DND-41 (cell line): ENCODE data around the gene HOOK2.
A peak's percentile ranks its signal among the peaks of the same experiment; 100 is the strongest.

Experiments
- ATAC-seq: fragments of 200-7000 bp; cut with Tn5 transposase; 3 replicates; pipeline ENCODE4 v1.9.1; 2021; ENCODE audit warnings: low read depth; ENCODE audit not compliant: insufficient read depth
- DNase-seq: peaks from one replicate; pipeline ENCODE4 v3.0.0-alpha.2; 2020
- H2AFZ ChIP-seq: 2 replicates; pipeline ENCODE4 v1.6.0; 2012; ENCODE audit warnings: low read depth, low read length
- H3K27ac ChIP-seq: 2 replicates; pipeline ENCODE4 v1.5.1; 2012; ENCODE audit warnings: low read length, inconsistent platforms
- H3K27me3 ChIP-seq: fragments of 200-600 bp; sonication (generic); 2 replicates; pipeline ENCODE4 v1.6.0; 2012; ENCODE audit warnings: low read length, mild to moderate bottlenecking, inconsistent platforms; ENCODE audit not compliant: insufficient read depth, poor library complexity
- H3K36me3 ChIP-seq: 2 replicates; pipeline ENCODE4 v1.5.1; 2012; ENCODE audit warnings: low read length, inconsistent platforms; ENCODE audit not compliant: insufficient read depth
- H3K4me1 ChIP-seq: 2 replicates; pipeline ENCODE4 v1.5.1; 2012; ENCODE audit warnings: mild to moderate bottlenecking, low read length; ENCODE audit not compliant: insufficient read depth
- H3K4me2 ChIP-seq: 2 replicates; pipeline ENCODE4 v1.6.0; 2012; ENCODE audit warnings: mild to moderate bottlenecking, moderate library complexity, low read length, inconsistent platforms; ENCODE audit not compliant: insufficient read depth
- H3K4me3 ChIP-seq, 2 experiments: fragments of 200-600 bp in 1 of 2; shearing (Covaris generic) in 1 of 2; 2 replicates each; pipeline ENCODE4 v1.5.1; 2012 to 2016; ENCODE audit warnings: inconsistent platforms in 2 of 2, low read length in 2 of 2, mild to moderate bottlenecking in 2 of 2, low read depth in 1 of 2, moderate library complexity in 1 of 2
- H3K79me2 ChIP-seq: 2 replicates; pipeline ENCODE4 v1.6.0; 2012; ENCODE audit warnings: low read length, inconsistent platforms; ENCODE audit not compliant: insufficient read depth
- H3K9ac ChIP-seq: 2 replicates; pipeline ENCODE4 v1.6.0; 2012; ENCODE audit warnings: low read depth, mild to moderate bottlenecking, inconsistent platforms, low read length, moderate library complexity
- H3K9me3 ChIP-seq: 2 replicates; pipeline ENCODE4 v1.5.1; 2012; ENCODE audit warnings: low read length, moderate library complexity, mild to moderate bottlenecking, inconsistent platforms; ENCODE audit not compliant: insufficient read depth, severe bottlenecking
- H4K20me1 ChIP-seq: 2 replicates; pipeline ENCODE4 v1.6.0; 2012; ENCODE audit warnings: low read length; ENCODE audit not compliant: insufficient read depth
- CTCF ChIP-seq: IDR thresholded peaks from 2 replicates; pipeline ENCODE4 v1.5.1; 2012; ENCODE audit warnings: borderline replicate concordance, low read length, moderate library complexity, mild to moderate bottlenecking; ENCODE audit not compliant: poor library complexity, severe bottlenecking; ENCODE audit errors: extremely low read depth
- EZH2 ChIP-seq: IDR thresholded peaks from 3 replicates; pipeline ENCODE4 v1.6.1; 2012; ENCODE audit warnings: borderline replicate concordance, low read depth, mild to moderate bottlenecking, moderate library complexity, low read length, inconsistent platforms; ENCODE audit not compliant: severe bottlenecking

HOOK2 gene

GRCh38 chr19:12745166-12745897 is 30.0 kb downstream of the HOOK2 start:
- H3K4me3 ChIP-seq = no peak overlapping the region
- ATAC-seq (no peak), DNase-seq (no peak)
- no peak overlapping the region for H2AFZ ChIP-seq
- H3K79me2 ChIP-seq = peaks cover 2% of the 10 kb centered on the region; the same call in 1 of the 2 replicates
- no peak overlapping the region for H3K27ac ChIP-seq
- H3K27me3 ChIP-seq = no peaks in the 10 kb centered on the region
- peaks cover 13% of the 10 kb centered on the region for H3K9me3 ChIP-seq
- no peak overlapping the region for H3K9ac ChIP-seq
- no peaks in the 10 kb centered on the region for H3K4me1 ChIP-seq
- TF ChIP-seq CTCF (no peak), EZH2 (no peak)
- H4K20me1 ChIP-seq = no peaks in the 10 kb centered on the region
- peaks cover 48% of the 10 kb centered on the region for H3K36me3 ChIP-seq
- H3K4me2 ChIP-seq = no peak overlapping the region

GRCh38 chr19:12737835-12738351 is 37.5 kb downstream of the HOOK2 start:
- Histone ChIP-seq H3K27me3 (no peaks in the 10 kb centered on the region), H3K4me2 (peak overlapping the region; percentile 91), H3K4me1 (peaks cover 44% of the 10 kb centered on the region), H3K27ac (peak overlapping the region; percentile 93), H3K4me3 (peak overlapping the region; percentile 71 to 79; a peak in 3 of 4 replicates), H3K36me3 (peaks cover 27% of the 10 kb centered on the region), H2AFZ (peak overlapping the region; percentile 84), H4K20me1 (peaks cover 14% of the 10 kb centered on the region), H3K9me3 (no peaks in the 10 kb centered on the region), H3K79me2 (peaks cover 42% of the 10 kb centered on the region), H3K9ac (peak overlapping the region; percentile 69)
- ATAC-seq = no peak
- no peak for DNase-seq
- no peak for TF ChIP-seq CTCF
- TF ChIP-seq EZH2 = no peak

GRCh38 chr19:12736995-12737834 is 38.1 kb downstream of the HOOK2 start, which contains the start of gene GET3:
TSS of gene GET3 (plus strand) at chr19:12737497. CDS start at chr19:12737506, 9 bp downstream.
- ATAC-seq = peak; percentile 90

More at GRCh38 chr19:12736995-12737834, 38.1 kb downstream of the HOOK2 start, which contains the start of gene GET3:
- Histone ChIP-seq H3K9me3 (no peaks in the 10 kb centered on the region), H3K4me2 (peak within 1 kb of the TSS; percentile 91), H2AFZ (peak within 1 kb of the TSS; percentile 84), H3K4me3 (peak within 1 kb of the TSS; percentile 71 to 79; a peak in 3 of 4 replicates), H3K27me3 (no peaks in the 10 kb centered on the region), H3K36me3 (peaks cover 29% of the 10 kb centered on the region), H3K9ac (peak within 1 kb of the TSS; percentile 69), H4K20me1 (peaks cover 19% of the 10 kb centered on the region), H3K4me1 (peaks cover 51% of the 10 kb centered on the region), H3K27ac (peak within 1 kb of the TSS; percentile 93), H3K79me2 (peaks cover 49% of the 10 kb centered on the region)
- DNase-seq = peak; percentile 92
- TF ChIP-seq EZH2 (no peak), CTCF (no peak)
